Activated CD8-positive, alpha-beta memory T cell treated with anti-CD3 and anti-CD28 coated beads, Interleukin-2, amount 50 U/mL, for 1 hour (primary cell): ENCODE measurements around the gene ZNF275.
"Not testable (repeated sequence)": the region's sequence is repeated elsewhere in the genome, so short reads cannot be mapped to it uniquely, and the experiment has no call there.

Experiments used
- DNase-seq: peaks from one replicate; pipeline ENCODE4 v3.0.0-alpha.2; 2020; ENCODE audit errors: extremely low read depth

The ZNF275 gene

DNA sequence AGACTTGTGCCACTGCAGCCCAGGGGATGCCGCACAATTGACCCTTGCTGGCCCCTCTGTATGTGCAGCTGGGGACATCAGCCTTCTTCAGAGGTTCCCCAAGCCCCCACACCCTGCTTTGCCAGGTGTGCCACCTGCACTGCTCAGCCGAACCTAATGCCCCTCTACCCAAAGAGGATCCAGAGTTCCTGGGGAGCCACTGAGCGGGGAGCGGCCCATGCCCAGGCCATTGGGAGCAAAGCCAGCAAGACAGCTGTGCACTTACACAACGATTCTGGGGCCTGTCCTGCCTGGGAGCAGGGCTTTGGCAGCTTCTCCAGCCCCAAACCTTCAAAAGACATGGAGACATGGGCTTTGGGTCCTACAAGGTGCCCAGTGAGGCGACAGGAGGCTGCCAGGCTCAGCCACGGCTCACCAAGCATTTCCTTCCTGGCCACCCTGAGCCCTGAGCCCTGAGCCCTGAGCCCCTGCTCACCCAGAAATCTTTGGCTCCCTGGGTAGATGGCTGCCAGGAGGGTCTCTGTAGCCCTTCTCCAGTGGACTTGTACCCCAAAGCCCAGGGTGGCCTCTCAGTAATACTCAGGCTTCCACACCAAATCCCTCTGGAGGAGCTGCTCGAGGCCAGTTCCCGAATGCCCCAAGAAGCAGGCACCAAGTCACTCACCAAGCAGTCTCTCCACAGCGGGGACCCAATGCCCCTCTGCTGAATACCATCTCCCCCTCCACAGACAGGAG is 54.2 kb downstream of the ZNF275 start:
- DNase-seq = no peak

DNA sequence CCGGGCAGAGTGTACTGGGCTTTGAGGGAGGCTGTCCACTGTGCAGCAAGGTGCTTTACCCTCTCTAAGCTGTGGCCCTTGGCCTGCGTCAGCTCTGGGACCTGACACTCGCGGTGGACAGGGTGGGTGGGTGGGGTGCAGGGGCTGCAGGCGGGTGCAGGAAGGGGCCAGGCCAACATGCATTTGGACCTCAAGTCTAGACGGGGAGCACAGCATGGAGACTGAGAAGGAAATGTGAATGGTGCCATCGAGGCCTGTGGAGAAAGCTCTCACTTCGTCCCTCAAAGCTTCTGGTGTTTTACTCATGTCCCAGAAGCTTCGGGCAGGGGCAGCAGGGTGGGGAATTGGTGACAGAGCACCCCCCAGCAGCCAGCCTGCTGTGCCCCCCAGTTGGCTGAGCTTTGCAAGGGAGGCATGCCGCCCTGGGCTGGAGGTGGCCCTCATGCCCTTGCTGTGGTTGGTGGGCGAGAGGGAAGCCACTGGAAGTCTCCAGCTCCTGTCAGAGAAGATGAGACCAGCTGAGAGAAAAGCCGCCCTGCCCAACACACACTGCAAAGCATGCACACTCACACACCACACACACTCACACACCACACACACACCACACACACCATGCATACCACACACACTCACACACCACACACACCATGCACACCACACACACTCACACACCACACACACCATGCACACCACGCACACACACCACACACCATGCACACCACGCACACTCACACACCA is 54.9 kb downstream of the ZNF275 start:
- no peak for DNase-seq

DNA sequence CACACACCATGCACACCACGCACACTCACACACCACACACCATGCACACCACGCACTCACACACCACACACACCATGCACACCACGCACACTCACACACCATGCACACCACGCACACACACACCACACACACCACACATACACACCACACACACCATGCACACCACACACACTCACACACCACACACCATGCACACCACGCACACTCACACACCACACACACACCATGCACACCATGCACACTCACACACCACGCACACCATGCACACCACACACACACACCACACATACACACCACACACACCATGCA is 55.5 kb downstream of the ZNF275 start:
- DNase-seq = not testable (repeated sequence)

DNA sequence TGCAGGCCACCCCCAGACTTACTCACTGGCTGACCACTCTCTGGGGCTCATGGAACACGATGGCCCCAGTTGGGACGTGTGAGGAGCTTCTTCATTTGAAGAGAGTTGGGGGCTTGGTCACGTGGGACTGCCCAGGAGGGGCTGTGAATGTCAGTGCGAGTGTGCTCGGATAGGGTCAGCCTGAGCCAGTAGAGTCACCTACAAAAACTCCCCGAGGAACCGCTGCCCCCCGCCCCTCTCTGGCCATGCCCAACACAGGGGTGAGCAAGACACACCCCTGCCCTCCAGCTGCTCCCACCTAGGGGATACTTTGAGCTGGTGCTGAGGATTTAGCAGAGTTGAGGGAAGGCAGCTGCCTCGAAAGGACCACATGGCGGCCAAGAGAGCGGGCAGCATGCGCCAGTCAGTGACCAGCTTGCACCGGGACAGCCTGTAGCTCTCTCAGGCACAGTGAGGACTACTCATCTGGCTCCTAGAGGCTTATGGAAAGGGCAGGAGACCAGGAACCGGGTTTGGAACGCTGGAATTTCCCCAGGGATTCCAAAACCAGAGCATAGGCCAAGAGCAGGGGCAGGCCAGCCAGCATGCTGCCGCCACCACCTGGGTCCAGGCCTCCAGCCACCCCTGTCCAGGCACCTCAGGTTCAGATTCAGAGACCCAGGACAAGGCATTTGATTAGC is 58.8 kb downstream of the ZNF275 start:
- DNase-seq = no peak

DNA sequence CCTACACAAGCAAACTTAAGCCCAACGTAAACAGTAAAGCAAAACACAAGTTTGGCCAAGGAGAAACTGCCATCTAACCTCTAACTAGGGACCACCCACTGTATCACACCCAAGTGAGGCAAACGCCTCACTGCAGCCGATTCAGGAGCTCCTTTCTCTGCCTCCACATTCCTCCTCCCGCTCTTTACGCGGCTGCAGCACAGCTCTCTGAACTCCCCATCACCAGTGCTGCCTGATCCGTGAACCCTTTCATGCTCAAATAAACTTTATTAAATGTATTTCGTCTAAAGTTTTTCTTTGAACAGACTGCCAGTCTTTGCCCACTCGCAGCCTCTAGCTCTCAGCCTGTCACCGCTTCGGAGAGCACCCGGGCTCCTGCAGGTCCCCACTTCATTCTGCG is 60.7 kb downstream of the ZNF275 start:
- DNase-seq = no peak

DNA sequence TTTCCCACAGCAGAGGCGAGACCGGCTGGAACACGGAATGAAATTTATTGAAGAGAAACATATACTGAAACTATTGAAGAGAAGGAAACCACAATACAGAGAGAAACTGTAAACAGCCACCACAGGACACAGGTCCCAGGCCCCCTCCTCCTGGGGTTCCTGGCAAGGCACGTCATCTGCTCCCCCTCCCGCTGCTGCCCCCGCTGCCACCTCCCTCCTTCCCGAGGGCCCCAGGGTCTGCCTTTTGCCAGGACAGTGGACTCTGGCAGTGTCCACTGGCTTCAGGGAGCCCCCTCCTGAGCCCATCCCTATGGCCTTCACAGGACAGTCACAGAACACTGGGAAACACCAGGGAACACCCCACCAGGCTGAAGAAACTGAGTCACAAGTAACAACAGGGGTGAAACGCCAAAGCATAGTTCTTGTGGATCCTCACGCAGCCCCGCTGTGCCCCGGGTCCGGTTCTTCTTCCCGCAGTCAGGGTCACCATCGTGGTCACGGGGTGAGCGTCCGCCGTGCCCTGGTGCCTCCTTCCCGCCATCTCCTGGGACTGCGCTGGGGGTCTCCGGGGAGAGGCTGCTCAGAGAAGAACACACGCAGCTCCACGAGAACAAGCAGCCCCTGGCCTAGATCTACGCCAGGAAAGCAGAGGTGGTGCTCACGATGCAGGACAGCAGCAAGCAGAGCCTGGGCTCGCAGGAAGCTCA is 61.8 kb downstream of the ZNF275 start:
- DNase-seq = no peak

DNA sequence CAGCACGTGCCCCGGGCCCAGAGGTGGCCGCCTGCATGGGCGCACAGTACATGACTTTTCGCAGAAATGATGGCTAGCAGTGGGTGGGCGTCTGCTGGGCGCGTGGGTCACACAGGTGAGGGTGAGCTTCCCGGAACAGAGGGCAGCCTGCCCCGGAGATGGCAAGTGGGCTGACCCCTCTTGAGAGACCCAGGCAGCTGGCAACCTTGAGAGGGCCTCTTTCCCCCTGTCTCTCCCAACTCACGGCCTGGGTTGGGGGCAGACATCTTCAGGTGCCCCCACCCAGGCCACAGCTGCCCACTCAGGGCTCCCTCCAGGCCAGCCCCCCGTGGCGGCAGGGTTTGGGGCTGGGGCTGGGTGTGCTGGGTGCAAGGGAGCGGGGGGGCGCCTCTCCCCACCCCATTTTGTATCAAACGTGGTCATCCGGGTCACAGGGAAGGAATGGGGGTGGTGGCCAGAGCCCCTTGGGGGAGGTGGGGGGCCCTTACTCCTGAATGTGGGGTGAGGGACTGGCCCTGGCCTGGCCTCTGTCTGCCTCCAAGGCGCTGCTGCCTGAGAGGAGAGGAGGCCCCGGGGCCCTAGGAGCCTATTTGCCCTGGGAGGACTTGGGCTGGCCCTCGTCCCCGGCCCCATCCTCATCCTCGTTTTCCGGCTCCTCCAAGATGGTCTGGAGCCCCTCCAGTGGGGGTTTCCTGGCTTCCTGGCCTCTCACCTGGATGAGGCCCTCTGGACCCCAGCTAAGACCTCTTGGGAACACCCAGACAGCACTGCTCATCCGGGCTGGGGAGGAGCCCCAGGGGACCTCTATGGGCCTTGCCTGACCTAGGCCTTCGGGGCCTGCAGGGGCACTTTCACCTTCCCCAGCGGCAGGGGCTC is 62.6 kb downstream of the ZNF275 start:
- no peak for DNase-seq

DNA sequence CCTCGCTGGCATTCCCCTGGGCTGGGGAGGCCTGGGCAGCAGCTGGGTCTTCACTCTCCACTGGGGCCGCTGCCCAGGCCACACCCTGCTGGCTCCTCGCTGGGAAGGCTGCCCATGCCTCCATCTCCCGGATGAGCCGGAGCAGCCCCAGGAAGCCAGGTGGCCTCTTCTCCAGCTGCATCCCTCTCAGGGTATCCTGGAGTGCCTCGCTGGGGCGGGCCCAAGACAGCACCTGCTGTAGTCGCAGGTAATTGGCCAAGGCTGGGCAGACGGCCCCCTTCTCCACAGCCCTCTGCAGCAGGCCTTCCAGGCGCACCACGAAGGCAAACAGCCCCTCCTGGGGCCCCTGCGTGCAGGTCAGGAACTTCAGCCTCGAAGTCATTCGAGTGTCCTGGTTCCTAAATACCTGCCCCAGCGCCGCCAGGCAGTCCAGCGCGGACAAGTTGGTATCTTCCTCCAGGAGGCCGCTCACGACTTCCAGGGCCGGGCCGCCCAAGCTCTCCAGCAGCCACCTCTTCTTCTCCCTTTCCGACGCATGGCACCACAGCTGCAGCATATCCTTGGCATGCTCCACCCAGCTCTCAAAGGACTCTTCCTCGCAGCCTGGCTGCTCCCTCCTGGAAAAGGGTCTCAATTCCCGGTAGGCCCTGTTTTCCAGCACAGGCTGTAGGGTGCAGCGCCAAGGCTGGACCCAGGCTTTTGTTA is 63.5 kb downstream of the ZNF275 start:
- DNase-seq = no peak

DNA sequence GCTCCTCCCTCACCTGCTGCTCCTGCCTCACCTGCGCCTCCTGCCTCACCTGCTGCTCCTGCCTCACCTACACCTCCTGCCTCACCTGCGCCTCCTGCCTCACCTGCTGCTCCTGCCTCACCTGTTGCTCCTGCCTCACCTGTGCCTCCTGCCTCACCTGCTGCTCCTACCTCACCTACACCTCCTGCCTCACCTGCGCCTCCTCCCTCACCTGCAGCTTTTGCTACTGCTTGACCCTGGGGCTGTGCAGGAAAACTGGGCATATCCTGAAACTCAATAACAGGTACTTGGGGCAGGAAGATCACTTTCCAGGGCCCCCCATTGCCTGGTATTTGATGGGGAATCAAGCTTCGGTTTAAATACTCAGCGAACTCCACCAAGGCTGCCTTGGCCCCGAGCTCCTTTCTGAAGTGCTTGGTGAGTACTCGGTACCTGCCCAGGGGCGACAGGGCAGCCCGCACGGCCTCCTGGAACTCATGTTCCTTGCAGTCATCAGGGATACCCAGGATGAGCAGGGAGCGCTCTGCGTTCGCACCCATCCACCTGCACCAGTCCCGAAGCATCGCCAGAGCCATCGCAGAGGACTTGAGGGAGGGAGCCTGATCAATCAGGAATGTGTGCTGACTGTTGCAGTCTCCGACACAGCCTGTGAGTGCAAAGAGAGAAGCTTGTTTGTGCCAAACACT is 64.5 kb downstream of the ZNF275 start:
- no peak for DNase-seq

DNA sequence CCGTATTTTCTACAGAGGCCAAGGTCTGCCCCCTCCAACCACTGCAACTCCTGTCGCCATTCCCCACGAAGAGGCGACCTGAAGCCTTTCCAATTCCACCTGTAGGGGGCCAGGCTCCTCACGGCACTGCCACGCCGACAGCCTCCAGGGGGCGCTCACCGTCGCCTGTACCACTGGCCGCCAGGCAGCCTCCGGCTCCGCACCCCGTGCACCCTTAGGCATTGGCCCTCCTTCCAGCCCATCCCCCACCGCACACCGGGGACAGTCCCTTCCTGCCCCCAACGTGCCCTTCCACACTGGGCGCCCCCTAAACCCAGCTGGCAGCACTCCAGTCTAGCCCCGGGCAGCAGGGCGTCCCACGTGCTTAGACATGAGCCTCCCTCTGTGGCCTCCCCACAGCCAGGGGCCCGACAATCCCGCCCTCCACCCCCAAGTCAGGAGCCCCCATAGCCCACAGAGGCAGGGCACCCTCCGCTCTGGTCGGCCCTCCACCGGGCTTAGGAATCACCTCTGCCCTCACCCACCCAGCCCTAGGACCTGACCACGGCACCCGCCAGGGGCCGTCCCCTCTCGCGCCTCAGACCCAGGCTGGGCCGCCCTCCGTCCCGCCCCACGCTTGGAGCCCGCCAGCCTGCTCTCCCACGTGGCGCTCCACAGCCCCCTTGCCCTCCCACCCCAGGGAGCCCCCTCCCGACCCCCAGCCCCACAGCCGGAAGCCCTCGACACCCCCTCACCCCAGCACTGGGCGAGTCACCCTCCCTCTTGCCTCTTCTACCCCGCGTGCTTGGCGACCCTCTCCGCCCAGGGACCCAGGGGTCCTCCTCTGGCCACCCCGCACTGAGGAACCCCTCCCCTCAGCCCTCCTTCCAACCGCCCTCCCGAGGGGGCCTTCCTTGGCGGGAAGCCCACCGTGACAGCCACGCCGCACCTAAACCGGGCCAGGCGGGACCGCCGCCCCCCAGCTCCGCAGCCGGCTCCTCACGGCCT is 66.5 kb downstream of the ZNF275 start:
- no peak for DNase-seq

DNA sequence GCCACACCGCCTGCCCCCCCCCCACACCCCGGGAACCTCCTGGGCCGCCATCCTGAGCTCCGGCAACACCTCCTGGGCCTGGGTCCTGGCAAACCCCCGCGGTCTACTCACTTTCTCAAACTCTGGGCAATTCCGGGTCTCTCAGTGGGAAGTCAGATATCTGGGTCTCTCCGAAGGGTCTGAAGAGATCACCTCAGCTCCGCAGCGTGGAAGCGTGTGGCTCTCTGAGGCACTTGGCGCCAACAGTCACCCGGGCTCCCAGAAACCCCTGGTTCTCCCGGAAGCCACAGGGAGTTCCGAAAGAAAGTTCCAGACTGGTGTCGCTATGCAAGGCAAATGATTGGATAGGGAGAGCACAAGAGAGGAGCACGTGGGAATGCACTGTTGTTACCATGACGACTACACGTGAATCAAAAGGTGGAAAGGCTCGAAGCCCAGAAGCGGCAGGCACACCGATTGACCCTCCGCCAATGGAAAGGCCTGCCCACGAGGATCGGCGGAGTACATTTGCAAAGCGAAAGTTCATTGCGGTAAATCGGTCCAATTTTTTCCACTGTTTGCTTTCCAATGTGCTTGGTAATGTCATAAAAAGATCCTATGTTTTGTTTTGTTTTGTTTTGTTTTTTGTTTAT is 67.3 kb downstream of the ZNF275 start, which contains the start of gene PNMA6E:
Gene PNMA6E (minus strand): TSS at position 218 of the 632 bp plus-strand sequence. CDS start 2,501 bp downstream, outside the sequence.
- no peak for DNase-seq
